EH (cell line): ENCODE results near the gene RIPPLY3.

Experiments
- DNase-seq: peaks from one replicate; pipeline ENCODE4 v3.0.0-alpha.2; 2015; ENCODE audit warnings: low read depth

The RIPPLY3 gene

GRCh38 chr21:37006486-37007291 lies at the start of gene RIPPLY3:
Gene RIPPLY3, plus strand, starts transcription at chr21:37006702. Its CDS starts 71 bp downstream, at chr21:37006773.
- peak; percentile 49 for DNase-seq

GRCh38 chr21:36959020-36959835 lies 47.3 kb upstream of the RIPPLY3 start:
- DNase-seq: no peak

- DNase-seq: no peak
Measured at GRCh38 chr21:36960676-36961284, 45.7 kb upstream of the RIPPLY3 start.

- no peak for DNase-seq
Measured at GRCh38 chr21:36962098-36962780, 44.3 kb upstream of the RIPPLY3 start.

GRCh38 chr21:36964398-36964797 lies 42.1 kb upstream of the RIPPLY3 start:
- no peak for DNase-seq

GRCh38 chr21:36964827-36965719 lies 41.4 kb upstream of the RIPPLY3 start:
- no peak for DNase-seq

- DNase-seq: no peak
Measured at GRCh38 chr21:36965720-36966065, 40.8 kb upstream of the RIPPLY3 start.

GRCh38 chr21:36966066-36966820 lies 40.3 kb upstream of the RIPPLY3 start, which contains the start of gene HLCS:
Gene HLCS, minus strand, starts transcription at chr21:36966669. Its CDS starts 31 bp downstream, at chr21:36966638.
- peak; percentile 75 for DNase-seq

- peak; percentile 27 for DNase-seq
Measured at GRCh38 chr21:36966821-36967768, 39.4 kb upstream of the RIPPLY3 start.

- no peak for DNase-seq
Measured at GRCh38 chr21:36968414-36968813, 38.1 kb upstream of the RIPPLY3 start.

- DNase-seq: no peak
Measured at GRCh38 chr21:36968976-36969375, 37.5 kb upstream of the RIPPLY3 start.

GRCh38 chr21:36973986-36974850 lies 32.3 kb upstream of the RIPPLY3 start:
- peak; percentile 10 for DNase-seq

GRCh38 chr21:36974851-36975192 lies 31.7 kb upstream of the RIPPLY3 start:
- DNase-seq: no peak

GRCh38 chr21:36976228-36976861 lies 30.2 kb upstream of the RIPPLY3 start:
- DNase-seq: no peak

- peak; percentile 84 for DNase-seq
Measured at GRCh38 chr21:36976882-36977651, 29.4 kb upstream of the RIPPLY3 start.

- DNase-seq: peak; percentile 34
Measured at GRCh38 chr21:36980280-36981048, 26.0 kb upstream of the RIPPLY3 start.
